MM.1S (cell line): ENCODE data around the gene TIMP2.

Experiments used
- CTCF ChIP-seq: fragments of 300-600 bp; sonication (generic); IDR thresholded peaks from 2 replicates; pipeline ENCODE4 v1.5.1; 2016; ENCODE audit warnings: antibody characterized with exemption, low read length, mixed read lengths
- EZH2 ChIP-seq: fragments of 300-600 bp; sonication (generic); optimal IDR thresholded peaks from 2 replicates; pipeline ENCODE3; 2017; ENCODE audit warnings: low read depth, mild to moderate bottlenecking, antibody characterized with exemption, low read length, mixed read lengths

GRCh38 chr17:78905541-78905940 lies 19.6 kb downstream of the TIMP2 start:
- TF ChIP-seq CTCF, result no peak
- TF ChIP-seq EZH2, result no peak
